Thyroid gland (tissue), 4 donors: ENCODE measurements around the gene SCCPDH.

Experiments
- CTCF ChIP-seq, 6 experiments: fragments of 200-600 bp in 3 of 6; fragments of 450-650 bp in 3 of 6; sonication (generic) in 3 of 6; IDR thresholded peaks; one replicate each; pipeline ENCODE4 v1.5.1; 2016 to 2019; ENCODE audit warnings: antibody characterized with exemption in 6 of 6, mild to moderate bottlenecking in 2 of 6, inconsistent platforms in 1 of 6, moderate library complexity in 1 of 6
- POLR2A ChIP-seq, 2 donors: fragments of 450-650 bp; IDR thresholded peaks; one replicate each; pipeline ENCODE4 v1.6.1; 2017; ENCODE audit warnings: antibody characterized with exemption in 2 of 2, mild to moderate bottlenecking in 2 of 2, moderate library complexity in 1 of 2

- TF ChIP-seq CTCF (IDR thresholded peaks at IDR 0.05) (no peak), POLR2A (IDR thresholded peaks at IDR 0.05) (no peak)
Measured at GRCh38 chr1:246727594-246727993, 3.4 kb downstream of the SCCPDH start.
